Adrenal gland (tissue), 19 donors: ENCODE results near the gene SAAL1. TPM values are rescaled to one million over a fixed set of nuclear protein-coding genes. Genes with fewer than 3 reads are reported as not detected.
A peak's percentile ranks its signal among the peaks of the same experiment; 100 is the strongest.

Experiments
- DNase-seq, 7 donors: peaks; one replicate each; pipeline ENCODE4 v3.0.0-alpha.2; 2019 to 2020
- H3K27ac ChIP-seq, 5 donors: fragments of 200-600 bp; sonication (generic) in 4 of 5; 1 replicate in 3 of 5; 2 replicates in 2 of 5; pipeline versions ENCODE4 v1.5.1 to v1.8.0; 2016 to 2020; ENCODE audit warnings: mild to moderate bottlenecking in 1 of 5
- H3K27me3 ChIP-seq: fragments of 200-600 bp; 2 replicates; pipeline ENCODE4 v1.8.0; 2021
- H3K36me3 ChIP-seq, 2 donors: fragments of 200-600 bp; replicated peaks in 1 of 2; 1 replicate in 1 of 2; 2 replicates in 1 of 2; pipeline versions ENCODE4 v1.5.1 to v1.8.0; 2018 to 2022
- H3K4me1 ChIP-seq, 2 donors: fragments of 200-600 bp; replicated peaks in 1 of 2; 1 replicate in 1 of 2; 2 replicates in 1 of 2; pipeline versions ENCODE4 v1.5.1 to v1.8.0; 2018 to 2021
- H3K4me3 ChIP-seq, 4 donors: fragments of 200-600 bp; sonication (generic) in 3 of 4; one replicate each; pipeline ENCODE4 v1.5.1; 2016 to 2018
- H3K9me3 ChIP-seq, 3 donors: fragments of 200-600 bp; sonication (generic) in 1 of 3; replicated peaks in 1 of 3; 1 replicate in 2 of 3; 2 replicates in 1 of 3; pipeline versions ENCODE4 v1.5.1 to v1.8.0; 2016 to 2021
- CTCF ChIP-seq, 6 experiments: fragments of 450-650 bp in 4 of 6; fragments of 200-600 bp in 2 of 6; sonication (generic) in 1 of 6; IDR thresholded peaks; 1 replicate in 5 of 6; 2 replicates in 1 of 6; pipeline versions ENCODE4 v1.5.1 to v1.8.0; 2016 to 2021; ENCODE audit warnings: antibody characterized with exemption in 6 of 6, mild to moderate bottlenecking in 2 of 6, moderate library complexity in 1 of 6
- POLR2A ChIP-seq, 2 donors: fragments of 450-650 bp; IDR thresholded peaks; one replicate each; pipeline ENCODE4 v1.6.1; 2017; ENCODE audit warnings: antibody characterized with exemption in 2 of 2, mild to moderate bottlenecking in 2 of 2, moderate library complexity in 1 of 2
- WGBS, 4 donors: extraction: QIAGEN DNeasy Blood & Tissue Kit in 2 of 4; methylation state at CpG; one replicate each; pipeline versions ENCODE4 v1.1.5 to v1.1.7; 2013 to 2017; 5-methylcytosine and 5-hydroxymethylcytosine counted together
- intact Hi-C, 2 donors: fragments of 100-400 bp; cut with DNase I; formaldehyde crosslinking; loops; one replicate each; pipeline versions ENCODE4 v1.14.1 to v1.15.0; 2022 to 2023
- long read RNA-seq, 10 donors: library from polyadenylated mRNA in 3 of 10; unstranded in 2 of 10; stranded (forward) in 1 of 10; transcript quantifications; one replicate each; pipeline ENCODE4 v2.0.0 and lab custom pipeline, GENCODE V29; 2021 to 2026
- polyA plus RNA-seq, 3 donors: library from polyadenylated mRNA; stranded (reverse); fragments of 200-250 nt in 2 of 3; fragments of 350-450 nt in 1 of 3; fragmentation: Illumina TruSeq in 1 of 3; extraction: RNeasy Lipid Tissue Mini Kit (QIAGEN cat#74804) in 1 of 3; gene quantifications; one replicate each; pipeline ENCODE4 v1.2.3, GENCODE V29; 2013 to 2014
- total RNA-seq, 9 donors: library from RNA; depleted of rRNA in 4 of 9; stranded (reverse); fragments of >200 nt in 4 of 9; fragments of 120-200 nt in 1 of 9; fragmentation: NEBNext Ultra II Directional in 1 of 9; extraction: Animal tissue kit (Norgen Biotek cat#: 25700) in 1 of 9; gene quantifications; one replicate each; pipeline versions ENCODE4 v1.1.0 to v1.2.4, GENCODE V29; 2013 to 2023
- donor health status: healthy with polysubstance abuse.
- donor health status: Bipolar disorder and iron deficiency.
- donor health status: DM: yes; HTN: yes; CAD: no.
- donor health status: DM: no; HTN: no; CAD: no.
- donor health status: DM: no; HTN: no; CAD: no.
- donor health status: DM: yes; HTN: yes; CAD: no.

Gene SAAL1, protein sequence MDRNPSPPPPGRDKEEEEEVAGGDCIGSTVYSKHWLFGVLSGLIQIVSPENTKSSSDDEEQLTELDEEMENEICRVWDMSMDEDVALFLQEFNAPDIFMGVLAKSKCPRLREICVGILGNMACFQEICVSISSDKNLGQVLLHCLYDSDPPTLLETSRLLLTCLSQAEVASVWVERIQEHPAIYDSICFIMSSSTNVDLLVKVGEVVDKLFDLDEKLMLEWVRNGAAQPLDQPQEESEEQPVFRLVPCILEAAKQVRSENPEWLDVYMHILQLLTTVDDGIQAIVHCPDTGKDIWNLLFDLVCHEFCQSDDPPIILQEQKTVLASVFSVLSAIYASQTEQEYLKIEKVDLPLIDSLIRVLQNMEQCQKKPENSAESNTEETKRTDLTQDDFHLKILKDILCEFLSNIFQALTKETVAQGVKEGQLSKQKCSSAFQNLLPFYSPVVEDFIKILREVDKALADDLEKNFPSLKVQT
- total RNA-seq: 10 to 100 TPM in 5 of 9 donors, 1 to 10 TPM in 4; 3.7 to 13.2 (median 10.3) TPM
- polyA plus RNA-seq: 10 to 100 TPM; 11.4 to 15.9 (median 15.7) TPM
- long read RNA-seq, donor 1, partial matches to known transcripts: 0 of 2 reads
- long read RNA-seq, donor 1, other reads (novel, unspliced or antisense): 0 of 2 reads
- long read RNA-seq, donor 2: 0 reads
- long read RNA-seq, donor 3: 0 reads
- long read RNA-seq, donor 4, partial matches to known transcripts: 0 of 3 reads
- long read RNA-seq, donor 4, other reads (novel, unspliced or antisense): 0 of 3 reads
- long read RNA-seq, donor 5, transcript SAAL1-202 (12 exons, 1,582 nt): major isoform, 10 of 16 reads
- long read RNA-seq, donor 5, partial matches to known transcripts: 0 of 16 reads
- long read RNA-seq, donor 5, other reads (novel, unspliced or antisense): 2 of 16 reads
- long read RNA-seq, donor 6, partial matches to known transcripts: 1 of 4 reads
- long read RNA-seq, donor 6, other reads (novel, unspliced or antisense): 1 of 4 reads
- long read RNA-seq, donor 7, partial matches to known transcripts: 0 of 1 reads
- long read RNA-seq, donor 7, other reads (novel, unspliced or antisense): 0 of 1 reads
- long read RNA-seq, donor 8, partial matches to known transcripts: 0 of 5 reads
- long read RNA-seq, donor 8, other reads (novel, unspliced or antisense): 0 of 5 reads
- long read RNA-seq, donor 9: 0 reads
- long read RNA-seq, donor 10, partial matches to known transcripts: 0 of 2 reads
- long read RNA-seq, donor 10, other reads (novel, unspliced or antisense): 0 of 2 reads

DNA sequence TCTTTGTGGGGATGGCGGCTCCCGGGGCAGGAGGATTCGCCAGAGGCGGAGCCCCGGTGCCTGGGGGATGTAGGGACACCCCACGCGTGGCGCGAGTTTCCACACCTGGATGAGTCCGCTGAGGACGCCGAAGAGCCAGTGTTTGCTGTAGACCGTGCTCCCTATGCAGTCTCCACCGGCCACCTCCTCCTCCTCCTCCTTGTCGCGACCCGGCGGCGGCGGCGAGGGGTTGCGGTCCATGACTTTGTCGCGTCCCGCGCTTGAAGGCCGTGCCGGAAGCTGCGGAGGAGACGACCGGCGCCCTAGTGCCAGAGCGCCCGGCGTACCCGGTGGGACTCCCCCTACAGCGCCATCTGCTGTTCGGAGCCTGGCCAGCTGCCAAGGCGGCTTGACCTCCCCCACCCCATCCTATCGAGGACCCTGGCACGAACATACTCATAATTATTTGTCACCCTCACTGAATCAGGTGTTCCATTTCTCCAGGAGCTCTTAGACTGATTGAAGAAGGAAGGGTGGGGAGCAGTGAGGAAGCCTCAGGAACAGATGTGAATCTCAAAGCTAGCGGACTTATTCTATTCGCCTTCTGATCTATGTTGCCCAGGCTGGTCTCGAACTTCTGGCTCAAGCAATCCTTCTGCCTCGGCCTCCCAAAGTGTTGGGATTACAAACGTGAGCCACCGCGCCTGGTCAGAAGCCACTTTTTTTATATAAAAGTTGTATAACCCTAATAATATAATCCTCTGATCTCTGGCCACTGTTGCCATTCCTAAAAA, at the start of gene SAAL1:
Gene SAAL1, minus strand, starts transcription at position 281 of the 773 bp plus-strand sequence. Its CDS starts 41 bp downstream, at position 240.
- peaks cover 4 to 15% of the 10 kb centered on the region in 2 donors for H3K4me1 ChIP-seq
- no peaks in the 10 kb centered on the region for H3K9me3 ChIP-seq
- H3K27me3 ChIP-seq: no peaks in the 10 kb centered on the region
- WGBS, 4 donors: 5 to 31% (median 15%) methylated on average over 7 to 48 of the region's 48 CpGs
- H3K36me3 ChIP-seq: peaks cover 0 to 5% of the 10 kb centered on the region in 2 donors
- H3K4me3 ChIP-seq: peak within 1 kb of the TSS; percentile 60 to 86 (median 73)
- H3K27ac ChIP-seq: peak within 1 kb of the TSS in 1 of 5 donors; percentile 21
- intact Hi-C loops: loop anchor here in 1 of 2 donors (10.0 kb wide), 1 partner anchor 111 kb away; no protein-coding TSS in a partner anchor
- DNase-seq: peak; percentile 80 to 89 (median 85)
- TF ChIP-seq POLR2A (IDR thresholded peaks at IDR 0.05) (peak; percentile 18 to 28), CTCF (IDR thresholded peaks at IDR 0.05) (peak; percentile 34 to 60 (median 52))

GRCh38 chr11:18151581-18151980, 45.7 kb upstream of the SAAL1 start:
- WGBS, 4 donors: 75 to 82% (median 79%) methylated on average over 3 of the region's 3 CpGs

GRCh38 chr11:18145837-18146236, 40.0 kb upstream of the SAAL1 start:
- TF ChIP-seq CTCF (IDR thresholded peaks at IDR 0.05) (no peak), POLR2A (IDR thresholded peaks at IDR 0.05) (no peak)
- 50 to 55% (median 54%) methylated on average over 3 of the region's 3 CpGs for WGBS, 4 donors
- Histone ChIP-seq H3K4me3 (no peak overlapping the region), H3K9me3 (no peaks in the 10 kb centered on the region), H3K36me3 (no peaks in the 10 kb centered on the region), H3K27ac (no peak overlapping the region), H3K4me1 (no peaks in the 10 kb centered on the region), H3K27me3 (peaks cover 4% of the 10 kb centered on the region)
- intact Hi-C loops: no loop called here
- DNase-seq: no peak

More at GRCh38 chr11:18151581-18151980, 45.7 kb upstream of the SAAL1 start:
- DNase-seq: no peak
- Histone ChIP-seq H3K36me3 (no peaks in the 10 kb centered on the region), H3K27ac (no peak overlapping the region), H3K4me3 (no peak overlapping the region), H3K4me1 (no peaks in the 10 kb centered on the region), H3K27me3 (peaks cover 4% of the 10 kb centered on the region), H3K9me3 (no peaks in the 10 kb centered on the region)
- intact Hi-C loops: no loop called here
- no peak for TF ChIP-seq POLR2A (IDR thresholded peaks at IDR 0.05)
- no peak for TF ChIP-seq CTCF (IDR thresholded peaks at IDR 0.05)
